ENCODE results near the gene TUBGCP6.

DNA sequence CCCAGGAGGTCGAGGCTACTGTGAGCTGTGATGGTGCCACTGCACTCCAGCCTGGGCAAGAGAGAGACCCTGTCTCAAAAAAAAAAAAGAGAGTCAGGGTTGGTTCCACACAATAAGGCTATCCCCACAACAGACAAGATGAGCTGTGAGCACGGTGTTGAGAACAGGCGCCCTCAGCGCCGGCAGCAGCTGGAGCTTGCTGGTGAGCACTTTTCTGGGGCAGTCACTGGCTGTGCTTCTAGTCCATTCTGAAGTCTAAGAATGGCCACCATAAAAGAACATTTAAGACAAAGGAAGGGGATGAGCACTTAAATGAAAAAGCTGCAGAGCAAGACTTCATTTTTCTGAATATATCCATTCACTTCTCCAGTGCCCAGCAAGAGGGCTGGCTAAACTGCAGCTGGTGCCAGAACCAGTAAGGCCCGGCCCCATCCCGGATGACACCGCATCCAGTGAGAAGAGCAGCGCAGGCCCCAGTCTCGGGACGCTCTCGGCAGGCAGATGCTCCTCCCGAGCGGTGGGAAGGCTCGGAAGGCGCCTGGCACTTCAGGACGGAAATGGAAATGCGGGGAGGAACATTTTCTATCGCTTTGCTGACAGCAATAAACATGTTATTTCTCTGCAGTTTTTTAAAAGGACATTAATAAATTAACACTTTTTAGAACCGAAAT is 12.2 kb downstream of the TUBGCP6 start:
- TF ChIP-seq, protein P1, sequence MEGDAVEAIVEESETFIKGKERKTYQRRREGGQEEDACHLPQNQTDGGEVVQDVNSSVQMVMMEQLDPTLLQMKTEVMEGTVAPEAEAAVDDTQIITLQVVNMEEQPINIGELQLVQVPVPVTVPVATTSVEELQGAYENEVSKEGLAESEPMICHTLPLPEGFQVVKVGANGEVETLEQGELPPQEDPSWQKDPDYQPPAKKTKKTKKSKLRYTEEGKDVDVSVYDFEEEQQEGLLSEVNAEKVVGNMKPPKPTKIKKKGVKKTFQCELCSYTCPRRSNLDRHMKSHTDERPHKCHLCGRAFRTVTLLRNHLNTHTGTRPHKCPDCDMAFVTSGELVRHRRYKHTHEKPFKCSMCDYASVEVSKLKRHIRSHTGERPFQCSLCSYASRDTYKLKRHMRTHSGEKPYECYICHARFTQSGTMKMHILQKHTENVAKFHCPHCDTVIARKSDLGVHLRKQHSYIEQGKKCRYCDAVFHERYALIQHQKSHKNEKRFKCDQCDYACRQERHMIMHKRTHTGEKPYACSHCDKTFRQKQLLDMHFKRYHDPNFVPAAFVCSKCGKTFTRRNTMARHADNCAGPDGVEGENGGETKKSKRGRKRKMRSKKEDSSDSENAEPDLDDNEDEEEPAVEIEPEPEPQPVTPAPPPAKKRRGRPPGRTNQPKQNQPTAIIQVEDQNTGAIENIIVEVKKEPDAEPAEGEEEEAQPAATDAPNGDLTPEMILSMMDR (IDR thresholded peaks at IDR 0.05) = no peak
- TF ChIP-seq POLR2A (IDR thresholded peaks at IDR 0.05) = no peak

Measured in esophagus squamous epithelium (tissue), 4 donors.